GM18499 (cell line): Measurements from ENCODE around the gene TIMM17B.

Experiments used
- ATAC-seq: cut with Tn5 transposase; IDR thresholded peaks from one replicate; pipeline ENCODE4 v1.9.1; 2021; ENCODE audit warnings: moderate number of reproducible peaks; ENCODE audit not compliant: insufficient read depth, unreplicated experiment

The TIMM17B gene

GRCh38 chrX:48919360-48919841 is 21.8 kb upstream of the TIMM17B start:
- ATAC-seq: no peak

- ATAC-seq: peak; percentile 61
Observed at GRCh38 chrX:48918643-48919340, 21.2 kb upstream of the TIMM17B start, which contains the start of gene PIM2. PIM2 (minus strand) TSS chrX:48919024; CDS start chrX:48918834, 190 bp downstream.

GRCh38 chrX:48918301-48918642 is 20.7 kb upstream of the TIMM17B start:
- ATAC-seq: no peak

- no peak for ATAC-seq
Observed at GRCh38 chrX:48917139-48918001, 19.8 kb upstream of the TIMM17B start.

GRCh38 chrX:48914593-48915493 is 17.3 kb upstream of the TIMM17B start:
- ATAC-seq: no peak

- no peak for ATAC-seq
Observed at GRCh38 chrX:48913605-48914366, 16.2 kb upstream of the TIMM17B start.

- no peak for ATAC-seq
Observed at GRCh38 chrX:48911412-48912182, 14.0 kb upstream of the TIMM17B start, which contains the start of gene SLC35A2. SLC35A2 (minus strand) TSS chrX:48911646; CDS start chrX:48911636, 10 bp downstream.

GRCh38 chrX:48910926-48911411 is 13.4 kb upstream of the TIMM17B start:
- no peak for ATAC-seq

GRCh38 chrX:48909703-48910294 is 12.2 kb upstream of the TIMM17B start:
- no peak for ATAC-seq

GRCh38 chrX:48908600-48908999 is 11.0 kb upstream of the TIMM17B start:
- ATAC-seq: no peak

GRCh38 chrX:48905090-48905790 is 7.7 kb upstream of the TIMM17B start:
- no peak for ATAC-seq

- no peak for ATAC-seq
Observed at GRCh38 chrX:48904626-48905025, 7.1 kb upstream of the TIMM17B start.

GRCh38 chrX:48904180-48904579 is 6.6 kb upstream of the TIMM17B start:
- ATAC-seq: no peak

GRCh38 chrX:48903290-48903689 is 5.7 kb upstream of the TIMM17B start:
- ATAC-seq: no peak

GRCh38 chrX:48902776-48903175 is 5.2 kb upstream of the TIMM17B start:
- no peak for ATAC-seq

GRCh38 chrX:48902135-48902534 is 4.6 kb upstream of the TIMM17B start:
- ATAC-seq: no peak

- no peak for ATAC-seq
Observed at GRCh38 chrX:48901069-48901468, 3.5 kb upstream of the TIMM17B start.

GRCh38 chrX:48899078-48899410 is 1.5 kb upstream of the TIMM17B start:
- no peak for ATAC-seq
